CD14-positive monocyte (primary cell): ENCODE data around the gene SPRR4. TPM values are rescaled to one million over a fixed set of nuclear protein-coding genes. Genes with fewer than 3 reads are reported as not detected.

ENCODE experiments used
- DNase-seq, 3 donors: peaks; one replicate each; pipeline ENCODE4 v3.0.0-alpha.2; 2011 to 2022
- H2AFZ ChIP-seq: 2 replicates; pipeline ENCODE4 v1.6.0; 2012; ENCODE audit warnings: mild to moderate bottlenecking, low read depth, low read length, inconsistent platforms; ENCODE audit not compliant: insufficient read depth, poor library complexity, severe bottlenecking
- H3K27ac ChIP-seq, 2 donors: 1 replicate in 1 of 2; 2 replicates in 1 of 2; pipeline ENCODE4 v1.5.1; 2012 to 2013; ENCODE audit warnings: low read length in 2 of 2, control low read depth in 1 of 2, inconsistent platforms in 1 of 2, low read depth in 1 of 2, mild to moderate bottlenecking in 1 of 2
- H3K27me3 ChIP-seq, 2 donors: one replicate each; pipeline versions ENCODE4 v1.6.0 to v1.6.1; 2011 to 2013; ENCODE audit warnings: low read length in 2 of 2; ENCODE audit not compliant: control insufficient read depth in 2 of 2, insufficient read depth in 2 of 2
- H3K36me3 ChIP-seq, 2 donors: replicated peaks in 1 of 2; 1 replicate in 1 of 2; 2 replicates in 1 of 2; pipeline versions ENCODE4 v1.5.1 to v1.6.1; 2012 to 2013; ENCODE audit warnings: low read length in 2 of 2, control low read depth in 1 of 2, inconsistent platforms in 1 of 2, mild to moderate bottlenecking in 1 of 2; ENCODE audit not compliant: insufficient read depth in 2 of 2, control insufficient read depth in 1 of 2
- H3K4me1 ChIP-seq, 2 donors: 1 replicate in 1 of 2; 2 replicates in 1 of 2; pipeline versions ENCODE4 v1.5.1 to v1.6.1; 2012 to 2013; ENCODE audit warnings: low read length in 2 of 2, control low read depth in 1 of 2, inconsistent platforms in 1 of 2, mild to moderate bottlenecking in 1 of 2, moderate library complexity in 1 of 2; ENCODE audit not compliant: insufficient read depth in 2 of 2, control insufficient read depth in 1 of 2
- H3K4me2 ChIP-seq: replicated peaks from 2 replicates; pipeline ENCODE3; 2012; ENCODE audit warnings: low read length, moderate library complexity, mild to moderate bottlenecking; ENCODE audit not compliant: poor library complexity, severe bottlenecking; ENCODE audit errors: extremely low read depth
- H3K4me3 ChIP-seq, 3 experiments: fragments of 200-600 bp in 1 of 3; sonication (generic) in 1 of 3; replicated peaks in 1 of 3; 1 replicate in 2 of 3; 2 replicates in 1 of 3; pipeline ENCODE4 v1.5.1; 2011 to 2013; ENCODE audit warnings: low read length in 3 of 3, mild to moderate bottlenecking in 3 of 3, control low read depth in 2 of 3, low read depth in 2 of 3, inconsistent platforms in 1 of 3, moderate library complexity in 1 of 3
- H3K79me2 ChIP-seq: 2 replicates; pipeline ENCODE4 v1.6.0; 2012; ENCODE audit warnings: mild to moderate bottlenecking, control low read depth, inconsistent platforms, low read length, moderate library complexity; ENCODE audit not compliant: insufficient read depth
- H3K9ac ChIP-seq: 2 replicates; pipeline ENCODE4 v1.6.0; 2017; ENCODE audit warnings: low read length, mild to moderate bottlenecking; ENCODE audit not compliant: insufficient read depth, poor library complexity, severe bottlenecking
- H3K9me3 ChIP-seq, 2 donors: replicated peaks in 1 of 2; 1 replicate in 1 of 2; 2 replicates in 1 of 2; pipeline versions ENCODE4 v1.5.1 to v1.6.1; 2012 to 2013; ENCODE audit warnings: low read length in 2 of 2, control low read depth in 1 of 2; ENCODE audit not compliant: control insufficient read depth in 1 of 2, insufficient read depth in 1 of 2
- H4K20me1 ChIP-seq: 2 replicates; pipeline ENCODE4 v1.6.0; 2012; ENCODE audit warnings: mild to moderate bottlenecking, low read length, control low read depth, moderate library complexity; ENCODE audit not compliant: insufficient read depth
- H3K27ac Mint-ChIP-seq, 7 donors: one replicate each; pipeline ENCODE4 v1.8.0; 2020; ENCODE audit warnings: mild to moderate bottlenecking in 7 of 7, mixed read lengths in 7 of 7, moderate library complexity in 6 of 7, inconsistent platforms in 2 of 7
- H3K27me3 Mint-ChIP-seq, 3 donors: one replicate each; pipeline ENCODE4 v1.8.0; 2021 to 2022; ENCODE audit warnings: low read depth in 3 of 3, mild to moderate bottlenecking in 3 of 3, mixed read lengths in 3 of 3, moderate library complexity in 3 of 3, inconsistent platforms in 1 of 3
- H3K36me3 Mint-ChIP-seq, 2 donors: one replicate each; pipeline ENCODE4 v1.8.0; 2020; ENCODE audit warnings: mixed read lengths in 2 of 2, inconsistent platforms in 1 of 2, mild to moderate bottlenecking in 1 of 2
- H3K4me1 Mint-ChIP-seq: one replicate; pipeline ENCODE4 v1.8.0; 2020; ENCODE audit warnings: mild to moderate bottlenecking, mixed read lengths
- H3K4me3 Mint-ChIP-seq, 2 donors: one replicate each; pipeline ENCODE4 v1.8.0; 2020; ENCODE audit warnings: mild to moderate bottlenecking in 2 of 2, mixed read lengths in 2 of 2, moderate library complexity in 1 of 2
- H3K9me3 Mint-ChIP-seq, 7 donors: one replicate each; pipeline ENCODE4 v1.8.0; 2020 to 2022; ENCODE audit warnings: mixed read lengths in 7 of 7, mild to moderate bottlenecking in 6 of 7, moderate library complexity in 6 of 7, inconsistent platforms in 2 of 7
- WGBS: methylation state at CpG from one replicate; pipeline ENCODE4 v1.1.5; 2013; ENCODE audit warnings: missing lambda C conversion rate; ENCODE audit not compliant: insufficient coverage; 5-methylcytosine and 5-hydroxymethylcytosine counted together
- intact Hi-C, 2 donors: fragments of 100-400 bp; cut with micrococcal nuclease; formaldehyde crosslinking; loops; one replicate each; pipeline versions ENCODE4 v1.15.0 to v1.15.1; 2023
- polyA plus RNA-seq, 3 donors: library from polyadenylated mRNA; depleted of rRNA in 1 of 3; unstranded in 2 of 3; stranded (reverse) in 1 of 3; fragments of 300-500 nt in 2 of 3; fragments of >200 nt in 1 of 3; fragmentation: Illumina TruSeq in 2 of 3; gene quantifications; 1 replicate in 2 of 3; 2 replicates in 1 of 3; pipeline ENCODE4 v1.2.3, GENCODE V29; 2012 to 2021
- TF ChIP-seq, protein P1 (sequence below): fragments of 200-600 bp; IDR thresholded peaks from one replicate; pipeline ENCODE4 v1.8.0; 2022; ENCODE audit warnings: antibody characterized with exemption, mild to moderate bottlenecking

The SPRR4 gene
- polyA plus RNA-seq, 3 donors: not detected

- H3K9me3 ChIP-seq: no peaks in the 10 kb centered on the region
- no peak overlapping the region for H3K4me3 ChIP-seq
- no peaks in the 10 kb centered on the region for H3K36me3 ChIP-seq
- no peak overlapping the region for H3K9ac ChIP-seq
- H3K27ac ChIP-seq: no peak overlapping the region
- Mint-ChIP-seq H3K9me3 (no peaks in the 10 kb centered on the region), H3K36me3 (no peaks in the 10 kb centered on the region), H3K27ac (no peak overlapping the region), H3K4me3 (no peak overlapping the region), H3K27me3 (peaks cover 3 to 5% (median 4%) of the 10 kb centered on the region in 3 donors), H3K4me1 (no peaks in the 10 kb centered on the region)
- H4K20me1 ChIP-seq: no peaks in the 10 kb centered on the region
- WGBS: 80% methylated on average over 1 of the region's 3 CpGs
- TF ChIP-seq, protein P1, sequence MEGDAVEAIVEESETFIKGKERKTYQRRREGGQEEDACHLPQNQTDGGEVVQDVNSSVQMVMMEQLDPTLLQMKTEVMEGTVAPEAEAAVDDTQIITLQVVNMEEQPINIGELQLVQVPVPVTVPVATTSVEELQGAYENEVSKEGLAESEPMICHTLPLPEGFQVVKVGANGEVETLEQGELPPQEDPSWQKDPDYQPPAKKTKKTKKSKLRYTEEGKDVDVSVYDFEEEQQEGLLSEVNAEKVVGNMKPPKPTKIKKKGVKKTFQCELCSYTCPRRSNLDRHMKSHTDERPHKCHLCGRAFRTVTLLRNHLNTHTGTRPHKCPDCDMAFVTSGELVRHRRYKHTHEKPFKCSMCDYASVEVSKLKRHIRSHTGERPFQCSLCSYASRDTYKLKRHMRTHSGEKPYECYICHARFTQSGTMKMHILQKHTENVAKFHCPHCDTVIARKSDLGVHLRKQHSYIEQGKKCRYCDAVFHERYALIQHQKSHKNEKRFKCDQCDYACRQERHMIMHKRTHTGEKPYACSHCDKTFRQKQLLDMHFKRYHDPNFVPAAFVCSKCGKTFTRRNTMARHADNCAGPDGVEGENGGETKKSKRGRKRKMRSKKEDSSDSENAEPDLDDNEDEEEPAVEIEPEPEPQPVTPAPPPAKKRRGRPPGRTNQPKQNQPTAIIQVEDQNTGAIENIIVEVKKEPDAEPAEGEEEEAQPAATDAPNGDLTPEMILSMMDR: no peak
- H3K4me2 ChIP-seq: no peak overlapping the region
- H3K79me2 ChIP-seq: no peaks in the 10 kb centered on the region
- no peaks in the 10 kb centered on the region for H3K4me1 ChIP-seq
- peaks cover 0 to 2% of the 10 kb centered on the region in 2 donors for H3K27me3 ChIP-seq
- intact Hi-C loops: no loop called here
- no peak for DNase-seq
- H2AFZ ChIP-seq: no peak overlapping the region
Measured at GRCh38 chr1:152926091-152926490, 44.4 kb upstream of the SPRR4 start.

DNA sequence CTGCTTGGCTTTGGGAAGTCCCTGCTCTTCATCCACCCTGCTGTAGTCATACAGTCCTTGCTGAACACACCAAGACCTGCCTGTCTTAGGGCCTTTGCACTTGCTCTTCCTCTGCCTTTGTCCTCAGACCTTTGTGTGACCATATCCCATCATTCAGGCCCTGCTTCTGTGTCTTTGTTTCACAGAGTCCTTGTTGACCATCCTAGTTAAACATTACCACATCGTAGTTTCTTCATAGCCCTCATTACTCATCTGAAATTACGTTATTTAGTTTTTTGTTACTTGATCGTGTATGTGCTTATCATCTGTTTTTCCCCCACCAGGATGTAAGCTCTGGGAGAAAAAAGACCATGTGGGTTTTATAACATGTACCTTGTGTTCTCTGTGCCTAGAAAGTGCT, 41.8 kb upstream of the SPRR4 start:
- WGBS: no CpG with 5 or more reads among the region's 3 CpGs
- no peaks in the 10 kb centered on the region for H3K36me3 Mint-ChIP-seq
- Histone ChIP-seq H3K4me1 (no peaks in the 10 kb centered on the region), H3K27me3 (peaks cover 0 to 4% of the 10 kb centered on the region in 2 donors), H3K4me3 (no peak overlapping the region), H3K9me3 (no peaks in the 10 kb centered on the region), H4K20me1 (no peaks in the 10 kb centered on the region), H3K4me2 (no peak overlapping the region), H3K9ac (no peak overlapping the region), H3K36me3 (no peaks in the 10 kb centered on the region), H3K27ac (no peak overlapping the region), H3K79me2 (no peaks in the 10 kb centered on the region), H2AFZ (no peak overlapping the region)
- intact Hi-C loops: no loop called here
- no peaks in the 10 kb centered on the region for H3K4me1 Mint-ChIP-seq
- H3K27me3 Mint-ChIP-seq: peaks cover 3 to 6% (median 5%) of the 10 kb centered on the region in 3 donors
- H3K9me3 Mint-ChIP-seq: no peaks in the 10 kb centered on the region
- no peak overlapping the region for H3K27ac Mint-ChIP-seq
- no peak overlapping the region for H3K4me3 Mint-ChIP-seq
- DNase-seq: no peak
- TF ChIP-seq, protein P1: no peak
